Activated CD8-positive, alpha-beta T cell treated with anti-CD3 and anti-CD28 coated beads for 36 hours (primary cell): Measurements from ENCODE around the gene PGLYRP1. TPM values are rescaled to one million over a fixed set of nuclear protein-coding genes. Genes with fewer than 3 reads are reported as not detected.

Experiments
- ATAC-seq: fragments of 200-7000 bp; cut with Tn5 transposase; one replicate; pipeline ENCODE4 v1.10.0; 2021; ENCODE audit warnings: mild to moderate bottlenecking, moderate library complexity
- CTCF ChIA-PET: fragments of 350-600 bp; sonication (Branson Sonifier 250); formaldehyde crosslinking; loops from one replicate; lab custom pipeline; 2021; ENCODE audit warnings: antibody characterized with exemption; lab: Charles Lee
- POLR2A ChIA-PET: fragments of 350-600 bp; sonication (Branson Sonifier 250); formaldehyde crosslinking; loops from one replicate; lab custom pipeline; 2021; ENCODE audit warnings: antibody characterized with exemption; lab: Charles Lee
- DNase-seq: peaks from one replicate; pipeline ENCODE4 v3.0.0-alpha.2; 2020
- H3K27ac Mint-ChIP-seq: one replicate; pipeline ENCODE4 v1.8.0; 2021; ENCODE audit warnings: mild to moderate bottlenecking, mixed read lengths
- H3K27me3 Mint-ChIP-seq: one replicate; pipeline ENCODE4 v1.8.0; 2021; ENCODE audit warnings: mixed read lengths
- H3K36me3 Mint-ChIP-seq: one replicate; pipeline ENCODE4 v1.8.0; 2021; ENCODE audit warnings: low read depth, mixed read lengths
- H3K4me1 Mint-ChIP-seq: one replicate; pipeline ENCODE4 v1.8.0; 2021; ENCODE audit warnings: low read depth, mixed read lengths
- H3K4me3 Mint-ChIP-seq: one replicate; pipeline ENCODE4 v1.8.0; 2021; ENCODE audit warnings: mild to moderate bottlenecking, moderate library complexity, mixed read lengths
- H3K9me3 Mint-ChIP-seq: one replicate; pipeline ENCODE4 v1.8.0; 2021; ENCODE audit warnings: mixed read lengths
- CTCF ChIP-seq: fragments of 200-600 bp; IDR thresholded peaks from one replicate; pipeline ENCODE4 v1.8.0; 2022; ENCODE audit warnings: antibody characterized with exemption, mild to moderate bottlenecking
- intact Hi-C: fragments of 100-400 bp; cut with micrococcal nuclease; formaldehyde crosslinking; loops from one replicate; pipeline ENCODE4 v1.10.0; 2022
- total RNA-seq, 2 experiments: library from RNA; stranded (reverse); gene quantifications; one replicate each; pipeline ENCODE4 v1.2.3, GENCODE V29; 2021

The PGLYRP1 gene
- total RNA-seq, 2 experiments from 2014 or later = not detected

DNA sequence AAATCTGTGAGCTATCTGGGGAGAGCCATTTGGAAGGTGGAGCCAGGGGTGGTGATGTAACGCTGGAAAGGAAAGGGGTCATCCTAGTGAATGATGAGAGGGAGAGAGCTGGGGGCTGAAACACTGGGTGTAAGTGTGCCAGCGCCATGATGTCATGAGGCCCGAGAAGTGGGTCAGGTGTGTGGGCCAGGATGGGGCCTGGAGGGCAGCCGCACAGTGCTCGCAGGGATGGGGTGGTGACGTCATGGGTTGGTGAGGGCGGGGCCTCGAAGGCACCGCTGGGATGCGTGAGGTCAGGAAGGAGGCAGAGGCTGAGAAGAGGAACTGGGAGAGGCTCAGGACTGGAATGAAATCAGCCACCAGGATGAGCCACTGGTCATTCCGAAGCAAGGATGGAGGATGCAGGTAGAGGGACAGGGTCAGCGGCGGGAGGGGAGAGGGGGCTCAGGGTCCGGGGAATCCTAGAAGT, 23.2 kb downstream of the PGLYRP1 start:
- ChIA-PET CTCF (interaction anchor here (1.3 kb wide), 1 partner anchor 13 kb away, joined by 4 read pairs; no protein-coding TSS in a partner anchor), POLR2A (interaction anchor here (0.9 kb wide), 1 partner anchor 23 kb away, joined by 4 read pairs; no protein-coding TSS in a partner anchor)
- Mint-ChIP-seq H3K4me3 (peak overlapping the region; percentile 33), H3K4me1 (peaks cover 39% of the 10 kb centered on the region), H3K9me3 (no peaks in the 10 kb centered on the region), H3K27ac (no peak overlapping the region), H3K36me3 (no peaks in the 10 kb centered on the region), H3K27me3 (no peaks in the 10 kb centered on the region)
- no peak for ATAC-seq
- TF ChIP-seq CTCF = no peak
- intact Hi-C loops = no loop called here
- DNase-seq = peak; percentile 35

- ChIA-PET POLR2A (interaction anchor here (0.9 kb wide), 1 partner anchor 23 kb away, joined by 4 read pairs; no protein-coding TSS in a partner anchor), CTCF (interaction anchor here (1.3 kb wide), 1 partner anchor 13 kb away, joined by 4 read pairs; no protein-coding TSS in a partner anchor)
- TF ChIP-seq CTCF = no peak
- no peaks in the 10 kb centered on the region for H3K27me3 Mint-ChIP-seq
- no peak for ATAC-seq
- no peak overlapping the region for H3K27ac Mint-ChIP-seq
- DNase-seq = no peak
- H3K9me3 Mint-ChIP-seq = no peaks in the 10 kb centered on the region
- intact Hi-C loops = no loop called here
- no peak overlapping the region for H3K4me3 Mint-ChIP-seq
- H3K4me1 Mint-ChIP-seq = peaks cover 41% of the 10 kb centered on the region
- H3K36me3 Mint-ChIP-seq = no peaks in the 10 kb centered on the region
Measured at GRCh38 chr19:45998834-45999233, 24.0 kb downstream of the PGLYRP1 start.

DNA sequence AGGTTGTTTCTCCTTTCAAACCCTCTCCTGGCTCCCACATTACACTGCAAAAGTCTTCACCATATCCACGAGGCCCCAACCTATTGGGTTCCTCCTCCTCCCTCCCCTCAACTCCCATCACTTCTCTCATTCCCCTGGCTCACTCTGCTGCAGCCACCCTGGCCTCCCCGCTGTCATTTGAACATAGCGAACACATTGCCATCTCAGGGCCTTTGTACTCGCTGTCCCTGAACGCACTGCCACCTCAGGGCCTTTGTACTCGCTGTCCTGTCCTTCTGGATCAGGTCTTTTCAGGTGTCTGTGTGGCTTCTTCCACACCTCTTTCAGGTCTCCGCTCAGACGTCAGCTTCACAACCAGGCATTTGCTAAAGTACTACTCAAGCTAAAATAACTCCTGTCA, 25.9 kb downstream of the PGLYRP1 start:
- DNase-seq (no peak), ATAC-seq (no peak)
- POLR2A ChIA-PET = no interaction called here
- Mint-ChIP-seq H3K4me3 (no peak overlapping the region), H3K36me3 (no peaks in the 10 kb centered on the region), H3K27ac (no peak overlapping the region), H3K27me3 (no peaks in the 10 kb centered on the region), H3K4me1 (peaks cover 41% of the 10 kb centered on the region), H3K9me3 (no peaks in the 10 kb centered on the region)
- intact Hi-C loops = no loop called here
- CTCF ChIA-PET = interaction anchor here (0.7 kb wide), 1 partner anchor 180 kb away, joined by 3 read pairs; no protein-coding TSS in a partner anchor
- TF ChIP-seq CTCF = no peak

- Mint-ChIP-seq H3K9me3 (no peaks in the 10 kb centered on the region), H3K4me1 (peaks cover 39% of the 10 kb centered on the region), H3K4me3 (no peak overlapping the region), H3K27ac (no peak overlapping the region), H3K27me3 (no peaks in the 10 kb centered on the region), H3K36me3 (no peaks in the 10 kb centered on the region)
- no peak for ATAC-seq
- no peak for TF ChIP-seq CTCF
- intact Hi-C loops = no loop called here
- DNase-seq = no peak
- POLR2A ChIA-PET = interaction anchor here (0.5 to 2.2 kb wide), 7 partner anchors 14 to 359 kb away, joined by 3 to 13 read pairs (median 3); partner anchors contain the start of gene IRF2BP1
- CTCF ChIA-PET = interaction anchor here (1.0 to 1.8 kb wide), 8 partner anchors 14 to 269 kb away, joined by 3 to 14 read pairs (median 4); partner anchors contain the start of genes IRF2BP1 and SIX5
Measured at GRCh38 chr19:45995715-45996385, 27.0 kb downstream of the PGLYRP1 start.
